Stimulated activated CD8-positive, alpha-beta memory T cell treated with anti-CD3 and anti-CD28 coated beads, Interleukin-2, amount 100 ng/mL, for 48 hours (primary cell): ENCODE measurements around the gene PAXIP1.
A peak's percentile ranks its signal among the peaks of the same experiment; 100 is the strongest.

ENCODE experiments used
- DNase-seq, 2 donors: peaks; one replicate each; pipeline ENCODE4 v3.0.0-alpha.2; 2020; ENCODE audit warnings: low read depth in 2 of 2

Gene PAXIP1

GRCh38 chr7:154996756-154997155, 6.2 kb downstream of the PAXIP1 start:
- DNase-seq = no peak

GRCh38 chr7:154996101-154996500, 6.8 kb downstream of the PAXIP1 start:
- no peak for DNase-seq

- DNase-seq = no peak
Observed at GRCh38 chr7:154994996-154995395, 7.9 kb downstream of the PAXIP1 start.

GRCh38 chr7:154990964-154991540, 11.9 kb downstream of the PAXIP1 start:
- no peak for DNase-seq

GRCh38 chr7:154987571-154987970, 15.4 kb downstream of the PAXIP1 start:
- no peak for DNase-seq

GRCh38 chr7:154986200-154986945, 16.6 kb downstream of the PAXIP1 start:
- no peak for DNase-seq

GRCh38 chr7:154985230-154985629, 17.7 kb downstream of the PAXIP1 start:
- DNase-seq = no peak

- no peak for DNase-seq
Observed at GRCh38 chr7:154984601-154985188, 18.2 kb downstream of the PAXIP1 start.

GRCh38 chr7:154978017-154978416, 24.9 kb downstream of the PAXIP1 start:
- DNase-seq = no peak

- no peak for DNase-seq
Observed at GRCh38 chr7:154977250-154977649, 25.7 kb downstream of the PAXIP1 start.

GRCh38 chr7:154976844-154977243, 26.1 kb downstream of the PAXIP1 start:
- DNase-seq = no peak

- no peak for DNase-seq
Observed at GRCh38 chr7:154975984-154976383, 26.9 kb downstream of the PAXIP1 start.

GRCh38 chr7:154973381-154973780, 29.5 kb downstream of the PAXIP1 start:
- DNase-seq = no peak

GRCh38 chr7:154968336-154969001, 34.5 kb downstream of the PAXIP1 start:
- no peak for DNase-seq

GRCh38 chr7:154967401-154967955, 35.4 kb downstream of the PAXIP1 start:
- no peak for DNase-seq

GRCh38 chr7:154965014-154965413, 37.9 kb downstream of the PAXIP1 start:
- DNase-seq = no peak

GRCh38 chr7:154960063-154960790, 42.7 kb downstream of the PAXIP1 start:
- no peak for DNase-seq

- no peak for DNase-seq
Observed at GRCh38 chr7:154956427-154956826, 46.5 kb downstream of the PAXIP1 start.

- DNase-seq = peak; percentile 56 to 65
Observed at GRCh38 chr7:154953006-154953684, 49.8 kb downstream of the PAXIP1 start.

- DNase-seq = no peak
Observed at GRCh38 chr7:154950960-154951359, 52.0 kb downstream of the PAXIP1 start.

GRCh38 chr7:154947604-154948003, 55.3 kb downstream of the PAXIP1 start:
- DNase-seq = no peak
